CD4-positive, alpha-beta T cell (primary cell): ENCODE measurements around the gene DNAJC11. TPM values are rescaled to one million over a fixed set of nuclear protein-coding genes. Genes with fewer than 3 reads are reported as not detected.

ENCODE experiments used
- ATAC-seq: fragments of 200-7000 bp; cut with Tn5 transposase; one replicate; pipeline ENCODE4 v1.10.0; 2022; ENCODE audit warnings: mild to moderate bottlenecking; ENCODE audit not compliant: poor library complexity
- CTCF ChIA-PET: fragments of 350-600 bp; sonication (Branson Sonifier 250); formaldehyde crosslinking; loops from one replicate; lab custom pipeline; 2021; ENCODE audit warnings: antibody characterized with exemption, inconsistent platforms; lab: Charles Lee
- POLR2A ChIA-PET: fragments of 350-600 bp; sonication (Branson Sonifier 250); formaldehyde crosslinking; loops from one replicate; lab custom pipeline; 2021; ENCODE audit warnings: antibody characterized with exemption, inconsistent platforms; lab: Charles Lee
- DNase-seq, 14 experiments: peaks; one replicate each; pipeline ENCODE4 v3.0.0-alpha.2; 2013 to 2020; ENCODE audit warnings: mixed read lengths in 2 of 14
- H3K27ac ChIP-seq, 2 donors: one replicate each; pipeline versions ENCODE4 v1.5.1 to v1.7.0; 2013; ENCODE audit warnings: low read length in 2 of 2, low read depth in 1 of 2, mild to moderate bottlenecking in 1 of 2
- H3K27me3 ChIP-seq, 2 experiments: 1 replicate in 1 of 2; 2 replicates in 1 of 2; pipeline versions ENCODE4 v1.6.1 to v1.7.0; 2013; ENCODE audit warnings: low read length in 2 of 2, control low read depth in 1 of 2, mild to moderate bottlenecking in 1 of 2, moderate library complexity in 1 of 2; ENCODE audit not compliant: insufficient read depth in 2 of 2, control insufficient read depth in 1 of 2
- H3K36me3 ChIP-seq: one replicate; pipeline ENCODE4 v1.6.1; 2013; ENCODE audit warnings: low read length, control low read depth; ENCODE audit not compliant: insufficient read depth
- H3K4me1 ChIP-seq: one replicate; pipeline ENCODE4 v1.6.1; 2013; ENCODE audit warnings: low read length, control low read depth; ENCODE audit not compliant: insufficient read depth
- H3K4me3 ChIP-seq: one replicate; pipeline ENCODE4 v1.5.1; 2013; ENCODE audit warnings: mild to moderate bottlenecking, low read length, moderate library complexity
- H3K9me3 ChIP-seq, 2 experiments: 1 replicate in 1 of 2; 2 replicates in 1 of 2; pipeline versions ENCODE4 v1.6.1 to v1.7.0; 2013; ENCODE audit warnings: low read length in 2 of 2, mild to moderate bottlenecking in 2 of 2, control low read depth in 1 of 2, moderate library complexity in 1 of 2; ENCODE audit not compliant: control insufficient read depth in 1 of 2, insufficient read depth in 1 of 2
- H3K27ac Mint-ChIP-seq: one replicate; pipeline ENCODE4 v1.8.0; 2020; ENCODE audit warnings: mixed read lengths
- H3K27me3 Mint-ChIP-seq: one replicate; pipeline ENCODE4 v1.8.0; 2021; ENCODE audit warnings: mixed read lengths
- H3K36me3 Mint-ChIP-seq: one replicate; pipeline ENCODE4 v1.8.0; 2021; ENCODE audit warnings: low read depth, mixed read lengths
- H3K4me1 Mint-ChIP-seq: one replicate; pipeline ENCODE4 v1.8.0; 2021; ENCODE audit warnings: low read depth, mixed read lengths
- H3K4me3 Mint-ChIP-seq: one replicate; pipeline ENCODE4 v1.8.0; 2020; ENCODE audit warnings: mild to moderate bottlenecking, mixed read lengths
- H3K9me3 Mint-ChIP-seq: one replicate; pipeline ENCODE4 v1.8.0; 2020; ENCODE audit warnings: mixed read lengths
- CTCF ChIP-seq: fragments of 200-600 bp; IDR thresholded peaks from one replicate; pipeline ENCODE4 v1.8.0; 2022; ENCODE audit warnings: antibody characterized with exemption, mild to moderate bottlenecking
- intact Hi-C, 2 experiments: fragments of 100-400 bp; cut with DNase I in 1 of 2; cut with micrococcal nuclease in 1 of 2; formaldehyde crosslinking; loops; one replicate each; pipeline versions ENCODE4 v1.15.1 to v1.9.0; 2023 to 2025; cut with DNase I, micrococcal nuclease
- total RNA-seq, 174 experiments: library from RNA in 2 of 174; stranded (reverse) in 2 of 174; gene quantifications; one replicate each; pipeline ENCODE4 v1.2.3 and lab custom pipeline; 2021 to 2026

The DNAJC11 gene
- total RNA-seq, 2 experiments from 2014 or later: 20.6 to 24.0 TPM

GRCh38 chr1:6635910-6636760, 65.5 kb downstream of the DNAJC11 start:
- no peaks in the 10 kb centered on the region for H3K9me3 Mint-ChIP-seq
- peaks cover 78% of the 10 kb centered on the region for H3K36me3 ChIP-seq
- H3K4me3 Mint-ChIP-seq: no peak overlapping the region
- TF ChIP-seq CTCF: no peak
- H3K9me3 ChIP-seq: no peaks in the 10 kb centered on the region
- H3K4me1 ChIP-seq: no peaks in the 10 kb centered on the region
- no peak overlapping the region for H3K27ac ChIP-seq
- CTCF ChIA-PET: no interaction called here
- ATAC-seq: no peak
- H3K4me3 ChIP-seq: no peak overlapping the region
- H3K27me3 ChIP-seq: no peaks in the 10 kb centered on the region
- POLR2A ChIA-PET: interaction anchor here (1.6 kb wide), 1 partner anchor 34 kb away, joined by 4 read pairs; the partner anchor contains the start of gene KLHL21
- no peaks in the 10 kb centered on the region for H3K4me1 Mint-ChIP-seq
- peaks cover 66% of the 10 kb centered on the region for H3K36me3 Mint-ChIP-seq
- H3K27me3 Mint-ChIP-seq: no peaks in the 10 kb centered on the region
- DNase-seq: no peak
- H3K27ac Mint-ChIP-seq: no peak overlapping the region
- intact Hi-C loops: no loop called here

DNA sequence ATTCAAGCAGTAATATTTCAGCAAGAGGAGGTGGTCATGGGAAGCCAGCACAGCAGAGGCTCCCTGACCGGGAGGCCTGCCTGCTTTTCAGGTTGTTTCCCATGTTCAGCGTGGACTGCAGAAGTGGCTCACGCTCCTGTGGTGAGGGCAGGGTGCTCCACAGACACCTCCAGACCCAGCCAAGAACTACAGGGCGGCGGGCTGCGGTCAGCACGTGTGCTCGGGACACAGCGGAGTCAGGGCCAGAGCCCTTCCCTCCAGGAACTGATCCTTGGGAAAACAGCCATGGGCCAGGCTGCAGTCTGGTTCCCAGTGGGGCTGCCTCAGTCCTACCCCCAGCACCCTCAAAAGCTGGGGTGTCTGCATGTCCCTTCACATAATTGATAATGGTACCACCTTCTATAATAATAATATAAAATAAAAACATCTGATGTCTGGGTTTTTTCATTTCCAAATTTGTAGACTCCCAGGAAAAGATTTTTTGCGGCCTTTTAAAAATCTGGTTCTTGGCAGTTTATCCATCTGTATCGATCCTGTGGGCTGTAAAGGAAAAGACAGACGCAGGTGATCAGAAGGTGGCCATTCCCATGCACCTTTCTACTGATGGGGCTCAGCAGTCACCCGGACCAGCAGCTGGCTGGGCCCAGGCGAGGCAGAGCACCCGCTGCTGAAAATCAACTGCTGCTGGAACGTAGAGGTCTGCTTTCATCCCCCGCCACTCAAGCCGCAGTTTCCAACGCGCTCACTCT, 66.3 kb downstream of the DNAJC11 start:
- DNase-seq (no peak), ATAC-seq (no peak)
- Histone ChIP-seq H3K9me3 (no peaks in the 10 kb centered on the region), H3K36me3 (peaks cover 77% of the 10 kb centered on the region), H3K4me3 (no peak overlapping the region), H3K27me3 (no peaks in the 10 kb centered on the region), H3K27ac (no peak overlapping the region), H3K4me1 (no peaks in the 10 kb centered on the region)
- H3K36me3 Mint-ChIP-seq: peaks cover 60% of the 10 kb centered on the region
- H3K4me1 Mint-ChIP-seq: no peaks in the 10 kb centered on the region
- no peak overlapping the region for H3K4me3 Mint-ChIP-seq
- CTCF ChIA-PET: interaction anchor here (1.5 kb wide), 1 partner anchor 81 kb away, joined by 5 read pairs; the partner anchor contains the start of gene NOL9
- no peaks in the 10 kb centered on the region for H3K27me3 Mint-ChIP-seq
- intact Hi-C loops: no loop called here
- no peaks in the 10 kb centered on the region for H3K9me3 Mint-ChIP-seq
- POLR2A ChIA-PET: interaction anchor here (1.3 kb wide), 1 partner anchor 81 kb away, joined by 3 read pairs; the partner anchor contains the start of genes NOL9 and TAS1R1
- H3K27ac Mint-ChIP-seq: no peak overlapping the region
- no peak for TF ChIP-seq CTCF

GRCh38 chr1:6634371-6635052, 67.1 kb downstream of the DNAJC11 start:
- no peaks in the 10 kb centered on the region for H3K4me1 ChIP-seq
- H3K4me3 Mint-ChIP-seq: no peak overlapping the region
- H3K27ac ChIP-seq: no peak overlapping the region
- TF ChIP-seq CTCF: peak; percentile 31
- H3K36me3 Mint-ChIP-seq: peaks cover 62% of the 10 kb centered on the region
- H3K9me3 Mint-ChIP-seq: no peaks in the 10 kb centered on the region
- intact Hi-C loops: no loop called here
- peaks cover 77% of the 10 kb centered on the region for H3K36me3 ChIP-seq
- peaks cover 2% of the 10 kb centered on the region for H3K4me1 Mint-ChIP-seq
- ATAC-seq: peak; percentile 56
- H3K9me3 ChIP-seq: no peaks in the 10 kb centered on the region
- no peaks in the 10 kb centered on the region for H3K27me3 ChIP-seq
- H3K27ac Mint-ChIP-seq: no peak overlapping the region
- H3K27me3 Mint-ChIP-seq: no peaks in the 10 kb centered on the region
- ChIA-PET CTCF (interaction anchor here (0.6 to 1.5 kb wide), 3 partner anchors 54 to 574 kb away, joined by 3 to 5 read pairs (median 3); partner anchors contain the start of gene NOL9), POLR2A (interaction anchor here (1.3 kb wide), 1 partner anchor 80 kb away, joined by 3 read pairs; the partner anchor contains the start of genes NOL9 and TAS1R1)
- no peak overlapping the region for H3K4me3 ChIP-seq
- peak in 13 of 14 experiments; percentile 21 to 63 (median 43) for DNase-seq
